Liver (tissue), 9 donors: Measurements from ENCODE around the gene GTF2F2. TPM values are rescaled to one million over a fixed set of nuclear protein-coding genes. Genes with fewer than 3 reads are reported as not detected.

Source experiments
- DNase-seq: peaks from one replicate; pipeline ENCODE4 v3.0.0-alpha.2; 2017; ENCODE audit warnings: low spot score
- H3K27ac ChIP-seq, 2 donors: one replicate each; pipeline ENCODE4 v1.7.0; 2013; ENCODE audit warnings: inconsistent platforms in 2 of 2, low read length in 2 of 2, control low read depth in 1 of 2, low read depth in 1 of 2, mild to moderate bottlenecking in 1 of 2
- H3K27me3 ChIP-seq, 4 donors: one replicate each; pipeline versions ENCODE4 v1.6.1 to v1.7.0; 2013; ENCODE audit warnings: low read length in 3 of 4, inconsistent platforms in 1 of 4, mild to moderate bottlenecking in 1 of 4, moderate library complexity in 1 of 4; ENCODE audit not compliant: control insufficient read depth in 4 of 4, insufficient read depth in 4 of 4
- H3K36me3 ChIP-seq, 4 donors: one replicate each; pipeline versions ENCODE4 v1.6.1 to v1.7.0; 2013; ENCODE audit warnings: low read length in 3 of 4, mild to moderate bottlenecking in 3 of 4, low read depth in 1 of 4, moderate library complexity in 1 of 4; ENCODE audit not compliant: control insufficient read depth in 4 of 4, insufficient read depth in 3 of 4
- H3K4me1 ChIP-seq, 4 donors: one replicate each; pipeline versions ENCODE4 v1.6.1 to v1.7.0; 2013; ENCODE audit warnings: low read length in 3 of 4, mild to moderate bottlenecking in 3 of 4, moderate library complexity in 1 of 4; ENCODE audit not compliant: control insufficient read depth in 4 of 4, insufficient read depth in 4 of 4
- H3K4me3 ChIP-seq, 3 donors: one replicate each; pipeline versions ENCODE4 v1.6.1 to v1.7.0; 2013; ENCODE audit warnings: low read length in 3 of 3, control low read depth in 1 of 3, low read depth in 1 of 3, mild to moderate bottlenecking in 1 of 3
- H3K9ac ChIP-seq, 2 donors: one replicate each; pipeline ENCODE4 v1.7.0; 2013; ENCODE audit warnings: low read length in 2 of 2, mild to moderate bottlenecking in 2 of 2, moderate library complexity in 2 of 2, control low read depth in 1 of 2, low read depth in 1 of 2
- H3K9me3 ChIP-seq, 4 donors: one replicate each; pipeline versions ENCODE4 v1.6.1 to v1.7.0; 2013; ENCODE audit warnings: low read length in 3 of 4; ENCODE audit not compliant: control insufficient read depth in 4 of 4
- EGR1 ChIP-seq, 2 donors: IDR thresholded peaks; 2 replicates each; pipeline ENCODE4 v1.6.1; 2016 to 2018; ENCODE audit warnings: antibody characterized with exemption in 2 of 2, low read depth in 2 of 2
- FOXA1 ChIP-seq: IDR thresholded peaks from 2 replicates; pipeline ENCODE4 v1.6.1; 2016; ENCODE audit warnings: antibody characterized with exemption
- FOXA2 ChIP-seq: IDR thresholded peaks from 2 replicates; pipeline ENCODE4 v1.6.1; 2016; ENCODE audit warnings: antibody characterized with exemption
- GABPA ChIP-seq, 2 donors: IDR thresholded peaks in 1 of 2; conservative IDR thresholded peaks in 1 of 2; 2 replicates each; pipeline ENCODE4 v1.6.1; 2016; ENCODE audit warnings: antibody characterized with exemption in 2 of 2, mild to moderate bottlenecking in 1 of 2, moderate library complexity in 1 of 2
- HNF4A ChIP-seq, 2 donors: conservative IDR thresholded peaks; 2 replicates each; pipeline ENCODE4 v1.6.1; 2016; ENCODE audit warnings: antibody characterized with exemption in 2 of 2, mild to moderate bottlenecking in 2 of 2
- HNF4G ChIP-seq: IDR thresholded peaks from 2 replicates; pipeline ENCODE4 v1.6.1; 2016; ENCODE audit warnings: antibody characterized with exemption
- NR2F2 ChIP-seq: IDR thresholded peaks from 2 replicates; pipeline ENCODE4 v1.6.1; 2016; ENCODE audit warnings: antibody characterized with exemption
- RAD21 ChIP-seq, 2 donors: IDR thresholded peaks; 2 replicates each; pipeline ENCODE4 v1.6.1; 2016; ENCODE audit warnings: antibody characterized with exemption in 2 of 2, mild to moderate bottlenecking in 2 of 2
- RXRA ChIP-seq, 2 donors: IDR thresholded peaks; 2 replicates each; pipeline ENCODE4 v1.6.1; 2017 to 2018; ENCODE audit warnings: antibody characterized with exemption in 2 of 2, mild to moderate bottlenecking in 1 of 2
- SP1 ChIP-seq: IDR thresholded peaks from 2 replicates; pipeline ENCODE4 v1.6.1; 2018; ENCODE audit warnings: antibody characterized with exemption, mild to moderate bottlenecking
- YY1 ChIP-seq: IDR thresholded peaks from 2 replicates; pipeline ENCODE4 v1.6.1; 2016; ENCODE audit warnings: antibody characterized with exemption, mild to moderate bottlenecking
- WGBS: extraction: QIAGEN DNeasy Blood & Tissue Kit; methylation state at CpG from one replicate; pipeline ENCODE4 v1.1.7; 2013; 5-methylcytosine and 5-hydroxymethylcytosine counted together
- polyA plus RNA-seq, 2 donors: library from polyadenylated mRNA; stranded (reverse) in 1 of 2; unstranded in 1 of 2; fragments of 200-250 nt in 1 of 2; fragments of >200 nt in 1 of 2; fragmentation: Nextera tagmentation in 1 of 2; extraction: Ambion mirVana in 1 of 2; gene quantifications; one replicate each; pipeline versions ENCODE4 v1.2.1 to v1.2.3, GENCODE V29; 2013 to 2015
- total RNA-seq, 2 donors: library from RNA; depleted of rRNA; stranded (reverse); fragments of >200 nt; gene quantifications; one replicate each; pipeline ENCODE4 v1.2.3, GENCODE V29; 2014
- TF ChIP-seq, protein P1 (sequence below): fragments of 150-350 bp; IDR thresholded peaks from 2 replicates; pipeline ENCODE4 v1.5.1; 2017; ENCODE audit warnings: improper control_type of control experiment, low read depth, low read length; ENCODE audit not compliant: missing input control
- TF ChIP-seq, protein P2 (sequence below): IDR thresholded peaks from 2 replicates; pipeline ENCODE4 v1.6.1; 2016; ENCODE audit warnings: antibody characterized with exemption, mild to moderate bottlenecking
- TF ChIP-seq, protein P3 (sequence below): IDR thresholded peaks from 2 replicates; pipeline ENCODE4 v1.6.1; 2016; ENCODE audit warnings: antibody characterized with exemption
- TF ChIP-seq, protein P4 (sequence below): IDR thresholded peaks from 2 replicates; pipeline ENCODE4 v1.6.1; 2016; ENCODE audit warnings: antibody characterized with exemption
- TF ChIP-seq, protein P5 (sequence below): IDR thresholded peaks from 2 replicates; pipeline ENCODE4 v1.6.1; 2016; ENCODE audit warnings: antibody characterized with exemption
- donor health status: healthy.
- donor health status: healthy.
- donor health status: healthy.
- donor health status: healthy.
- donor health status: healthy.

GTF2F2 gene
- total and polyA plus RNA-seq, 4 donors = 6.0 to 8.5 (median 7.3) TPM

DNA sequence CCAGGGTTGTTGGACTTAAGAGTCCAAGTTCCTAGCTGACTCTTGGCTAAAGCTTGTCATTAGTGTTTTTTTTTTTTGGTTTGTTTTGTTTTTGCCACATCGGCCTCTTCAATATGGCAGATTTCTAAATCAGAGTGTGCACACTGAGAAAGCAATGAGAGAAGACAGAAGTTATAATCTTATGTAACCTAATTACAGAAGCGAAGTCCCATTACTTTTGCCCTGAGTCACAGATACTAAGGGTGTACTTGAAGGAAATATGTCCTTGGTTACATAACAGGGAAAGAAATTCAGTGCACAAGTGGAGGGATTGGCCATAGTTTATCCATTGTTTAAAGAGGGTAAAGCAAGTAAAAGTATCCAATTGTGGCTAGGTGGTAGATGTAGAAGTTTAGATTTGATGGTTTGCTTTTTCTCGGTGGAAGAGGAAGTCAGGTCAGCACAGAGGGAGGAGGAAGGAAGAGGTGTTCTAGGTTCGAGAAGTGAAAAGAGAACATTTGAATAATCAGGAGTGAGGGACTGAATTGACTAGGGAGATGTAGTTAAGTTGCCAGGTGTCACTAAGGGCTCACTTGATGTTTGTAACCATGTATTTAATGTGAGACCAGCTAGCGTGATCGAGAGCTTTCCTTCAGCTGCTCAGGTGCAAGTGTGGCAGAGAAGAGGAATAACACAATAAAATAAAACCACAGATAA is 12.2 kb downstream of the GTF2F2 start:
- no peaks in the 10 kb centered on the region for H3K4me1 ChIP-seq
- no peaks in the 10 kb centered on the region for H3K27me3 ChIP-seq
- DNase-seq = no peak

DNA sequence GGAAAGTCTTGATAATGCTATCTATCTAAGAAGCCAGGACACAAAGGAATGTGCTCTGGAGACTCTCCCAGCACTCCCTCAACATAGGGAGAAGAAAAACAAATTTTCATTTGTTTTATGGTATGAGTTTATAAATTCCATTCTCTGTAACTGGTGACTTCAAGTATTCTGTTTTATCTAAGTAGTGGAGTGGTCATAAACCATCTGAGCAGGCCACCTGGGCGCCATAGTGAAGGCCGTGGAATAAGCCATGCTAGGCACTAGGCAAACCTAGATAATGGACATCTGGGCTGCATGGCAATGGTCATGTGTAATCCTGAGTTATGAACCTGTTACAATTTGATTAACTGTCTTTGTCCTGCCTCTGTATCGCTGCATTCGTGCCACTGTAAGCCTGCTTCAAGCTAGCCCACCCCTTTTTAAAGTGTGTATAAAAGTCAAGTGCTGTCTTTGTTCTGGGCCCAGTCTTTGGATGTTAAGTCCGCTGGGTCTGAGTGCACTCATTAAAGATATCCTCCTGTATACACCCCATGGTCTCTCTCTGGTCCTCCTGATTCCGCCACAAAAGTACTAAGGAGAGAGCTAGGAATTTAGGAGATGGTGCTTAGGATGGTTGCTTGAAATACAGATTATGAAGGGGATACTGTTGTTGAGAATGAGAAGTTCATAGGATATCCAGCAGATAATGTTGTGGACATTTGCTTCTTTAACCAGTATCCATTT is 13.2 kb downstream of the GTF2F2 start:
- WGBS = 96% methylated on average over 6 of the region's 6 CpGs
- H3K4me1 ChIP-seq = no peaks in the 10 kb centered on the region
- TF ChIP-seq, protein P1, sequence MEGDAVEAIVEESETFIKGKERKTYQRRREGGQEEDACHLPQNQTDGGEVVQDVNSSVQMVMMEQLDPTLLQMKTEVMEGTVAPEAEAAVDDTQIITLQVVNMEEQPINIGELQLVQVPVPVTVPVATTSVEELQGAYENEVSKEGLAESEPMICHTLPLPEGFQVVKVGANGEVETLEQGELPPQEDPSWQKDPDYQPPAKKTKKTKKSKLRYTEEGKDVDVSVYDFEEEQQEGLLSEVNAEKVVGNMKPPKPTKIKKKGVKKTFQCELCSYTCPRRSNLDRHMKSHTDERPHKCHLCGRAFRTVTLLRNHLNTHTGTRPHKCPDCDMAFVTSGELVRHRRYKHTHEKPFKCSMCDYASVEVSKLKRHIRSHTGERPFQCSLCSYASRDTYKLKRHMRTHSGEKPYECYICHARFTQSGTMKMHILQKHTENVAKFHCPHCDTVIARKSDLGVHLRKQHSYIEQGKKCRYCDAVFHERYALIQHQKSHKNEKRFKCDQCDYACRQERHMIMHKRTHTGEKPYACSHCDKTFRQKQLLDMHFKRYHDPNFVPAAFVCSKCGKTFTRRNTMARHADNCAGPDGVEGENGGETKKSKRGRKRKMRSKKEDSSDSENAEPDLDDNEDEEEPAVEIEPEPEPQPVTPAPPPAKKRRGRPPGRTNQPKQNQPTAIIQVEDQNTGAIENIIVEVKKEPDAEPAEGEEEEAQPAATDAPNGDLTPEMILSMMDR = no peak
- no peak for TF ChIP-seq GABPA (IDR thresholded peaks at IDR 0.05 in 1 of 2, conservative IDR thresholded peaks at IDR 0.05 in 1 of 2)
- TF ChIP-seq EGR1 (IDR thresholded peaks at IDR 0.05; ENCODE audit: low read depth in 2 of 2) = no peak
- TF ChIP-seq RAD21 (IDR thresholded peaks at IDR 0.05) = no peak
- no peak for TF ChIP-seq NR2F2
- no peak for TF ChIP-seq HNF4G
- TF ChIP-seq, protein P2, sequence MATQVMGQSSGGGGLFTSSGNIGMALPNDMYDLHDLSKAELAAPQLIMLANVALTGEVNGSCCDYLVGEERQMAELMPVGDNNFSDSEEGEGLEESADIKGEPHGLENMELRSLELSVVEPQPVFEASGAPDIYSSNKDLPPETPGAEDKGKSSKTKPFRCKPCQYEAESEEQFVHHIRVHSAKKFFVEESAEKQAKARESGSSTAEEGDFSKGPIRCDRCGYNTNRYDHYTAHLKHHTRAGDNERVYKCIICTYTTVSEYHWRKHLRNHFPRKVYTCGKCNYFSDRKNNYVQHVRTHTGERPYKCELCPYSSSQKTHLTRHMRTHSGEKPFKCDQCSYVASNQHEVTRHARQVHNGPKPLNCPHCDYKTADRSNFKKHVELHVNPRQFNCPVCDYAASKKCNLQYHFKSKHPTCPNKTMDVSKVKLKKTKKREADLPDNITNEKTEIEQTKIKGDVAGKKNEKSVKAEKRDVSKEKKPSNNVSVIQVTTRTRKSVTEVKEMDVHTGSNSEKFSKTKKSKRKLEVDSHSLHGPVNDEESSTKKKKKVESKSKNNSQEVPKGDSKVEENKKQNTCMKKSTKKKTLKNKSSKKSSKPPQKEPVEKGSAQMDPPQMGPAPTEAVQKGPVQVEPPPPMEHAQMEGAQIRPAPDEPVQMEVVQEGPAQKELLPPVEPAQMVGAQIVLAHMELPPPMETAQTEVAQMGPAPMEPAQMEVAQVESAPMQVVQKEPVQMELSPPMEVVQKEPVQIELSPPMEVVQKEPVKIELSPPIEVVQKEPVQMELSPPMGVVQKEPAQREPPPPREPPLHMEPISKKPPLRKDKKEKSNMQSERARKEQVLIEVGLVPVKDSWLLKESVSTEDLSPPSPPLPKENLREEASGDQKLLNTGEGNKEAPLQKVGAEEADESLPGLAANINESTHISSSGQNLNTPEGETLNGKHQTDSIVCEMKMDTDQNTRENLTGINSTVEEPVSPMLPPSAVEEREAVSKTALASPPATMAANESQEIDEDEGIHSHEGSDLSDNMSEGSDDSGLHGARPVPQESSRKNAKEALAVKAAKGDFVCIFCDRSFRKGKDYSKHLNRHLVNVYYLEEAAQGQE = no peak
- TF ChIP-seq, protein P3, sequence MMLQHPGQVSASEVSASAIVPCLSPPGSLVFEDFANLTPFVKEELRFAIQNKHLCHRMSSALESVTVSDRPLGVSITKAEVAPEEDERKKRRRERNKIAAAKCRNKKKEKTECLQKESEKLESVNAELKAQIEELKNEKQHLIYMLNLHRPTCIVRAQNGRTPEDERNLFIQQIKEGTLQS = no peak
- TF ChIP-seq, protein P4, sequence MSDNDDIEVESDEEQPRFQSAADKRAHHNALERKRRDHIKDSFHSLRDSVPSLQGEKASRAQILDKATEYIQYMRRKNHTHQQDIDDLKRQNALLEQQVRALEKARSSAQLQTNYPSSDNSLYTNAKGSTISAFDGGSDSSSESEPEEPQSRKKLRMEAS = no peak
- TF ChIP-seq HNF4A (conservative IDR thresholded peaks at IDR 0.05) = no peak
- TF ChIP-seq FOXA2 = no peak

More for the DNA sequence above, 12.2 kb downstream of the GTF2F2 start:
- H3K27ac ChIP-seq = no peak overlapping the region
- H3K9ac ChIP-seq = no peak overlapping the region
- 86% methylated on average over 6 of the region's 6 CpGs for WGBS
- H3K9me3 ChIP-seq = peaks cover 0 to 3% (median 1%) of the 10 kb centered on the region in 4 donors
- H3K36me3 ChIP-seq = no peaks in the 10 kb centered on the region
- TF ChIP-seq, protein P5, sequence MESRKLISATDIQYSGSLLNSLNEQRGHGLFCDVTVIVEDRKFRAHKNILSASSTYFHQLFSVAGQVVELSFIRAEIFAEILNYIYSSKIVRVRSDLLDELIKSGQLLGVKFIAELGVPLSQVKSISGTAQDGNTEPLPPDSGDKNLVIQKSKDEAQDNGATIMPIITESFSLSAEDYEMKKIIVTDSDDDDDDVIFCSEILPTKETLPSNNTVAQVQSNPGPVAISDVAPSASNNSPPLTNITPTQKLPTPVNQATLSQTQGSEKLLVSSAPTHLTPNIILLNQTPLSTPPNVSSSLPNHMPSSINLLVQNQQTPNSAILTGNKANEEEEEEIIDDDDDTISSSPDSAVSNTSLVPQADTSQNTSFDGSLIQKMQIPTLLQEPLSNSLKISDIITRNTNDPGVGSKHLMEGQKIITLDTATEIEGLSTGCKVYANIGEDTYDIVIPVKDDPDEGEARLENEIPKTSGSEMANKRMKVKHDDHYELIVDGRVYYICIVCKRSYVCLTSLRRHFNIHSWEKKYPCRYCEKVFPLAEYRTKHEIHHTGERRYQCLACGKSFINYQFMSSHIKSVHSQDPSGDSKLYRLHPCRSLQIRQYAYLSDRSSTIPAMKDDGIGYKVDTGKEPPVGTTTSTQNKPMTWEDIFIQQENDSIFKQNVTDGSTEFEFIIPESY = no peak
- TF ChIP-seq EGR1 (IDR thresholded peaks at IDR 0.05; ENCODE audit: low read depth in 2 of 2) = no peak
- no peak for TF ChIP-seq SP1
- no peak for TF ChIP-seq GABPA (IDR thresholded peaks at IDR 0.05 in 1 of 2, conservative IDR thresholded peaks at IDR 0.05 in 1 of 2)
- TF ChIP-seq HNF4A (conservative IDR thresholded peaks at IDR 0.05) = no peak
- TF ChIP-seq YY1 = no peak
- TF ChIP-seq FOXA1 = no peak
- TF ChIP-seq NR2F2 = no peak
- TF ChIP-seq, protein P2 = no peak
- no peak for TF ChIP-seq RAD21 (IDR thresholded peaks at IDR 0.05)
- TF ChIP-seq HNF4G = no peak
- TF ChIP-seq RXRA (IDR thresholded peaks at IDR 0.05) = no peak
- H3K4me3 ChIP-seq = no peak overlapping the region

More for the DNA sequence above, 13.2 kb downstream of the GTF2F2 start:
- no peaks in the 10 kb centered on the region for H3K27me3 ChIP-seq
- no peak for DNase-seq
- no peak overlapping the region for H3K27ac ChIP-seq
- H3K9ac ChIP-seq = no peak overlapping the region
- H3K4me3 ChIP-seq = no peak overlapping the region
- peaks cover 0 to 3% (median 0%) of the 10 kb centered on the region in 4 donors for H3K36me3 ChIP-seq
- peaks cover 0 to 3% (median 1%) of the 10 kb centered on the region in 4 donors for H3K9me3 ChIP-seq
